Testis (tissue), 3 donors: Measurements from ENCODE around the gene SMCO2. TPM values are rescaled to one million over a fixed set of nuclear protein-coding genes. Genes with fewer than 3 reads are reported as not detected.

Experiments
- DNase-seq: peaks from one replicate; pipeline ENCODE4 v3.0.0-alpha.2; 2019
- H3K27ac ChIP-seq, 2 donors: fragments of 200-600 bp; sonication (generic); one replicate each; pipeline ENCODE4 v1.5.1; 2019
- H3K27me3 ChIP-seq: fragments of 200-600 bp; sonication (generic); one replicate; pipeline ENCODE4 v1.5.1; 2019
- H3K36me3 ChIP-seq: fragments of 200-600 bp; sonication (generic); one replicate; pipeline ENCODE4 v1.5.1; 2017; ENCODE audit warnings: low read depth; ENCODE audit errors: missing control alignments
- H3K4me1 ChIP-seq: fragments of 200-600 bp; sonication (generic); one replicate; pipeline ENCODE4 v1.5.1; 2019
- H3K4me3 ChIP-seq, 2 donors: fragments of 200-600 bp; sonication (generic); one replicate each; pipeline ENCODE4 v1.5.1; 2017 to 2019
- H3K9me3 ChIP-seq: fragments of 200-600 bp; sonication (generic); one replicate; pipeline ENCODE4 v1.5.1; 2017
- CTCF ChIP-seq, 3 experiments: fragments of 450-650 bp in 2 of 3; fragments of 200-600 bp in 1 of 3; sonication (generic) in 1 of 3; IDR thresholded peaks; one replicate each; pipeline ENCODE4 v1.5.1; 2016 to 2019; ENCODE audit warnings: antibody characterized with exemption in 3 of 3, mild to moderate bottlenecking in 2 of 3, moderate library complexity in 1 of 3
- POLR2A ChIP-seq: fragments of 450-650 bp; IDR thresholded peaks from one replicate; pipeline ENCODE4 v1.6.1; 2017; ENCODE audit warnings: antibody characterized with exemption, mild to moderate bottlenecking, moderate library complexity
- WGBS, 2 donors: methylation state at CpG; one replicate each; pipeline ENCODE4 v1.1.5; 2018; 5-methylcytosine and 5-hydroxymethylcytosine counted together
- intact Hi-C: fragments of 100-400 bp; cut with DNase I; formaldehyde crosslinking; loops from one replicate; pipeline ENCODE4 v1.15.1; 2023; ENCODE audit warnings: low total_unique reads
- polyA plus RNA-seq: library from polyadenylated mRNA; stranded (reverse); fragments of 350-450 nt; fragmentation: Illumina TruSeq; extraction: RNeasy Lipid Tissue Mini Kit (QIAGEN cat#74804); gene quantifications from one replicate; pipeline ENCODE4 v1.2.3, GENCODE V29; 2014; ENCODE audit warnings: low read depth, low replicate concordance; ENCODE audit not compliant: insufficient read depth
- total RNA-seq, 2 donors: library from RNA; depleted of rRNA; stranded (reverse); fragments of >200 nt; gene quantifications; one replicate each; pipeline ENCODE4 v1.2.3, GENCODE V29; 2016

The SMCO2 gene
- total and polyA plus RNA-seq, 3 donors from 2014 or later: 1.5 to 4.6 TPM; not detected in 1

GRCh38 chr12:27549236-27549800, 102.8 kb downstream of the SMCO2 start:
- Histone ChIP-seq H3K27me3 (no peaks in the 10 kb centered on the region), H3K4me1 (peaks cover 54% of the 10 kb centered on the region), H3K27ac (peak overlapping the region; percentile 20 to 75), H3K36me3 (no peaks in the 10 kb centered on the region), H3K4me3 (no peak overlapping the region), H3K9me3 (no peaks in the 10 kb centered on the region)
- DNase-seq: no peak
- intact Hi-C loops: no loop called here
- 23 to 41% methylated on average over 8 of the region's 8 CpGs for WGBS, 2 donors
- TF ChIP-seq CTCF (IDR thresholded peaks at IDR 0.05): no peak
- TF ChIP-seq POLR2A: no peak

- Histone ChIP-seq H3K4me1 (peaks cover 58% of the 10 kb centered on the region), H3K4me3 (no peak overlapping the region), H3K36me3 (no peaks in the 10 kb centered on the region), H3K9me3 (no peaks in the 10 kb centered on the region), H3K27ac (peak overlapping the region; percentile 20 to 75), H3K27me3 (no peaks in the 10 kb centered on the region)
- no peak for TF ChIP-seq CTCF (IDR thresholded peaks at IDR 0.05)
- TF ChIP-seq POLR2A: no peak
- WGBS, 2 donors: 30 to 31% methylated on average over 12 of the region's 12 CpGs
- peak; percentile 93 for DNase-seq
- intact Hi-C loops: no loop called here
Observed at GRCh38 chr12:27549801-27550652, 103.5 kb downstream of the SMCO2 start.

- no peaks in the 10 kb centered on the region for H3K9me3 ChIP-seq
- peak overlapping the region; percentile 20 to 75 for H3K27ac ChIP-seq
- intact Hi-C loops: no loop called here
- H3K36me3 ChIP-seq: no peaks in the 10 kb centered on the region
- no peak for DNase-seq
- no peak for TF ChIP-seq POLR2A
- no peak for TF ChIP-seq CTCF (IDR thresholded peaks at IDR 0.05)
- H3K27me3 ChIP-seq: no peaks in the 10 kb centered on the region
- no peak overlapping the region for H3K4me3 ChIP-seq
- 59 to 81% methylated on average over 4 of the region's 4 CpGs for WGBS, 2 donors
- H3K4me1 ChIP-seq: peaks cover 61% of the 10 kb centered on the region
Observed at GRCh38 chr12:27550653-27550975, 104.1 kb downstream of the SMCO2 start.

GRCh38 chr12:27551172-27551840, 104.8 kb downstream of the SMCO2 start:
- H3K4me3 ChIP-seq: no peak overlapping the region
- 48 to 51% methylated on average over 9 of the region's 9 CpGs for whole genome bisulfite sequencing, 2 donors
- peak overlapping the region in 1 of 2 donors; percentile 75 for H3K27ac ChIP-seq
- intact Hi-C loops: no loop called here
- no peaks in the 10 kb centered on the region for H3K27me3 ChIP-seq
- TF ChIP-seq POLR2A (no peak), CTCF (IDR thresholded peaks at IDR 0.05) (no peak)
- peaks cover 62% of the 10 kb centered on the region for H3K4me1 ChIP-seq
- DNase-seq: no peak
- no peaks in the 10 kb centered on the region for H3K9me3 ChIP-seq
- H3K36me3 ChIP-seq: no peaks in the 10 kb centered on the region

Other genes starting within 250 kb of the SMCO2 start
- gene STK38L, start 202.4 kb upstream of the SMCO2 start, total RNA-seq: 10 to 100 TPM; 41.5 to 43.1 TPM
- gene STK38L, start 202.4 kb upstream of the SMCO2 start, polyA plus RNA-seq: 19.3 TPM
- 1 to 10 TPM; 3.7 TPM for gene BMAL2, start 113.9 kb upstream of the SMCO2 start, total RNA-seq
- gene BMAL2, start 113.9 kb upstream of the SMCO2 start, polyA plus RNA-seq: 2.7 TPM
- gene PPFIBP1, start 77.5 kb downstream of the SMCO2 start, total RNA-seq: 10 to 100 TPM; 75.3 to 87.8 TPM
- gene PPFIBP1, start 77.5 kb downstream of the SMCO2 start, polyA plus RNA-seq: 33.4 TPM
- gene REP15, start 249.7 kb downstream of the SMCO2 start, total RNA-seq: 1 to 10 TPM; 1.0 to 1.1 TPM
- gene REP15, start 249.7 kb downstream of the SMCO2 start, polyA plus RNA-seq: 0.73 TPM